Erythroblast (primary cell): ENCODE data around the gene GRIK1.

Experiments
- GATA1 ChIP-seq: IDR thresholded peaks from 2 replicates; pipeline ENCODE4 v1.6.1; 2011; ENCODE audit warnings: low read depth, mild to moderate bottlenecking, control low read depth, low read length, moderate library complexity
- POLR2A ChIP-seq: IDR thresholded peaks from 2 replicates; pipeline ENCODE4 v1.6.1; 2011; ENCODE audit warnings: mild to moderate bottlenecking, low read length

GRCh38 chr21:29523646-29524045 lies 416.1 kb downstream of the GRIK1 start:
- TF ChIP-seq POLR2A, result no peak
- no peak for TF ChIP-seq GATA1
